AG09319 (cell line): ENCODE results near the gene DUSP9.

ENCODE experiments used
- DNase-seq: peaks from one replicate; pipeline ENCODE4 v3.0.0-alpha.2; 2010; ENCODE audit warnings: low read depth; ENCODE audit errors: extremely low read depth
- CTCF ChIP-seq: IDR thresholded peaks from 2 replicates; pipeline ENCODE4 v1.5.1; 2011; ENCODE audit warnings: low read depth, mild to moderate bottlenecking, inconsistent platforms, low read length, moderate library complexity

Gene DUSP9

GRCh38 chrX:153685751-153686696 lies 39.0 kb downstream of the DUSP9 start:
- TF ChIP-seq CTCF = no peak
- no peak for DNase-seq

- DNase-seq = no peak
- TF ChIP-seq CTCF = no peak
Measured at GRCh38 chrX:153686711-153687110, 39.7 kb downstream of the DUSP9 start.

GRCh38 chrX:153687121-153688039 lies 40.4 kb downstream of the DUSP9 start, which contains the start of gene SLC6A8:
TSS of gene SLC6A8 (plus strand) at chrX:153687926. CDS start at chrX:153688575, 649 bp downstream.
- TF ChIP-seq CTCF = peak; percentile 25
- peak; percentile 15 for DNase-seq

GRCh38 chrX:153688071-153688470 lies 41.1 kb downstream of the DUSP9 start:
- no peak for DNase-seq
- no peak for TF ChIP-seq CTCF

GRCh38 chrX:153688506-153688905 lies 41.5 kb downstream of the DUSP9 start:
- no peak for DNase-seq
- TF ChIP-seq CTCF = no peak

GRCh38 chrX:153688911-153689590 lies 42.0 kb downstream of the DUSP9 start:
- no peak for TF ChIP-seq CTCF
- DNase-seq = peak; percentile 10
